Liver (tissue), 9 donors: ENCODE data around the gene ELP4. TPM values are rescaled to one million over a fixed set of nuclear protein-coding genes. Genes with fewer than 3 reads are reported as not detected.

ENCODE experiments used
- DNase-seq: peaks from one replicate; pipeline ENCODE4 v3.0.0-alpha.2; 2017; ENCODE audit warnings: low spot score
- H3K27ac ChIP-seq, 2 donors: one replicate each; pipeline ENCODE4 v1.7.0; 2013; ENCODE audit warnings: inconsistent platforms in 2 of 2, low read length in 2 of 2, control low read depth in 1 of 2, low read depth in 1 of 2, mild to moderate bottlenecking in 1 of 2
- H3K27me3 ChIP-seq, 4 donors: one replicate each; pipeline versions ENCODE4 v1.6.1 to v1.7.0; 2013; ENCODE audit warnings: low read length in 3 of 4, inconsistent platforms in 1 of 4, mild to moderate bottlenecking in 1 of 4, moderate library complexity in 1 of 4; ENCODE audit not compliant: control insufficient read depth in 4 of 4, insufficient read depth in 4 of 4
- H3K36me3 ChIP-seq, 4 donors: one replicate each; pipeline versions ENCODE4 v1.6.1 to v1.7.0; 2013; ENCODE audit warnings: low read length in 3 of 4, mild to moderate bottlenecking in 3 of 4, low read depth in 1 of 4, moderate library complexity in 1 of 4; ENCODE audit not compliant: control insufficient read depth in 4 of 4, insufficient read depth in 3 of 4
- H3K4me1 ChIP-seq, 4 donors: one replicate each; pipeline versions ENCODE4 v1.6.1 to v1.7.0; 2013; ENCODE audit warnings: low read length in 3 of 4, mild to moderate bottlenecking in 3 of 4, moderate library complexity in 1 of 4; ENCODE audit not compliant: control insufficient read depth in 4 of 4, insufficient read depth in 4 of 4
- H3K4me3 ChIP-seq, 3 donors: one replicate each; pipeline versions ENCODE4 v1.6.1 to v1.7.0; 2013; ENCODE audit warnings: low read length in 3 of 3, control low read depth in 1 of 3, low read depth in 1 of 3, mild to moderate bottlenecking in 1 of 3
- H3K9ac ChIP-seq, 2 donors: one replicate each; pipeline ENCODE4 v1.7.0; 2013; ENCODE audit warnings: low read length in 2 of 2, mild to moderate bottlenecking in 2 of 2, moderate library complexity in 2 of 2, control low read depth in 1 of 2, low read depth in 1 of 2
- H3K9me3 ChIP-seq, 4 donors: one replicate each; pipeline versions ENCODE4 v1.6.1 to v1.7.0; 2013; ENCODE audit warnings: low read length in 3 of 4; ENCODE audit not compliant: control insufficient read depth in 4 of 4
- EGR1 ChIP-seq, 2 donors: IDR thresholded peaks; 2 replicates each; pipeline ENCODE4 v1.6.1; 2016 to 2018; ENCODE audit warnings: antibody characterized with exemption in 2 of 2, low read depth in 2 of 2
- FOXA1 ChIP-seq: IDR thresholded peaks from 2 replicates; pipeline ENCODE4 v1.6.1; 2016; ENCODE audit warnings: antibody characterized with exemption
- FOXA2 ChIP-seq: IDR thresholded peaks from 2 replicates; pipeline ENCODE4 v1.6.1; 2016; ENCODE audit warnings: antibody characterized with exemption
- GABPA ChIP-seq, 2 donors: IDR thresholded peaks in 1 of 2; conservative IDR thresholded peaks in 1 of 2; 2 replicates each; pipeline ENCODE4 v1.6.1; 2016; ENCODE audit warnings: antibody characterized with exemption in 2 of 2, mild to moderate bottlenecking in 1 of 2, moderate library complexity in 1 of 2
- HNF4A ChIP-seq, 2 donors: conservative IDR thresholded peaks; 2 replicates each; pipeline ENCODE4 v1.6.1; 2016; ENCODE audit warnings: antibody characterized with exemption in 2 of 2, mild to moderate bottlenecking in 2 of 2
- HNF4G ChIP-seq: IDR thresholded peaks from 2 replicates; pipeline ENCODE4 v1.6.1; 2016; ENCODE audit warnings: antibody characterized with exemption
- JUND ChIP-seq, 2 donors: IDR thresholded peaks; 2 replicates each; pipeline ENCODE4 v1.6.1; 2016; ENCODE audit warnings: antibody characterized with exemption in 2 of 2
- NR2F2 ChIP-seq: IDR thresholded peaks from 2 replicates; pipeline ENCODE4 v1.6.1; 2016; ENCODE audit warnings: antibody characterized with exemption
- RAD21 ChIP-seq, 2 donors: IDR thresholded peaks; 2 replicates each; pipeline ENCODE4 v1.6.1; 2016; ENCODE audit warnings: antibody characterized with exemption in 2 of 2, mild to moderate bottlenecking in 2 of 2
- RXRA ChIP-seq, 2 donors: IDR thresholded peaks; 2 replicates each; pipeline ENCODE4 v1.6.1; 2017 to 2018; ENCODE audit warnings: antibody characterized with exemption in 2 of 2, mild to moderate bottlenecking in 1 of 2
- SP1 ChIP-seq: IDR thresholded peaks from 2 replicates; pipeline ENCODE4 v1.6.1; 2018; ENCODE audit warnings: antibody characterized with exemption, mild to moderate bottlenecking
- TAF1 ChIP-seq: conservative IDR thresholded peaks from 2 replicates; pipeline ENCODE4 v1.6.1; 2016; ENCODE audit warnings: antibody characterized with exemption, mild to moderate bottlenecking
- YY1 ChIP-seq: IDR thresholded peaks from 2 replicates; pipeline ENCODE4 v1.6.1; 2016; ENCODE audit warnings: antibody characterized with exemption, mild to moderate bottlenecking
- WGBS: extraction: QIAGEN DNeasy Blood & Tissue Kit; methylation state at CpG from one replicate; pipeline ENCODE4 v1.1.7; 2013; 5-methylcytosine and 5-hydroxymethylcytosine counted together
- polyA plus RNA-seq, 2 donors: library from polyadenylated mRNA; stranded (reverse) in 1 of 2; unstranded in 1 of 2; fragments of 200-250 nt in 1 of 2; fragments of >200 nt in 1 of 2; fragmentation: Nextera tagmentation in 1 of 2; extraction: Ambion mirVana in 1 of 2; gene quantifications; one replicate each; pipeline versions ENCODE4 v1.2.1 to v1.2.3, GENCODE V29; 2013 to 2015
- total RNA-seq, 2 donors: library from RNA; depleted of rRNA; stranded (reverse); fragments of >200 nt; gene quantifications; one replicate each; pipeline ENCODE4 v1.2.3, GENCODE V29; 2014
- TF ChIP-seq, protein P1 (sequence below): IDR thresholded peaks from 2 replicates; pipeline ENCODE4 v1.6.1; 2016; ENCODE audit warnings: antibody characterized with exemption
- TF ChIP-seq, protein P2 (sequence below): fragments of 150-350 bp; IDR thresholded peaks from 2 replicates; pipeline ENCODE4 v1.5.1; 2017; ENCODE audit warnings: improper control_type of control experiment, low read depth, low read length; ENCODE audit not compliant: missing input control
- TF ChIP-seq, protein P3 (sequence below): IDR thresholded peaks from 2 replicates; pipeline ENCODE4 v1.6.1; 2016; ENCODE audit warnings: antibody characterized with exemption
- TF ChIP-seq, protein P4 (sequence below): IDR thresholded peaks from 2 replicates; pipeline ENCODE4 v1.6.1; 2016; ENCODE audit warnings: antibody characterized with exemption
- TF ChIP-seq, protein P5 (sequence below): IDR thresholded peaks from 2 replicates; pipeline ENCODE4 v1.6.1; 2016; ENCODE audit warnings: antibody characterized with exemption, mild to moderate bottlenecking
- donor health status: healthy.
- donor health status: healthy.
- donor health status: healthy.
- donor health status: healthy.
- donor health status: healthy.

Gene ELP4, protein sequence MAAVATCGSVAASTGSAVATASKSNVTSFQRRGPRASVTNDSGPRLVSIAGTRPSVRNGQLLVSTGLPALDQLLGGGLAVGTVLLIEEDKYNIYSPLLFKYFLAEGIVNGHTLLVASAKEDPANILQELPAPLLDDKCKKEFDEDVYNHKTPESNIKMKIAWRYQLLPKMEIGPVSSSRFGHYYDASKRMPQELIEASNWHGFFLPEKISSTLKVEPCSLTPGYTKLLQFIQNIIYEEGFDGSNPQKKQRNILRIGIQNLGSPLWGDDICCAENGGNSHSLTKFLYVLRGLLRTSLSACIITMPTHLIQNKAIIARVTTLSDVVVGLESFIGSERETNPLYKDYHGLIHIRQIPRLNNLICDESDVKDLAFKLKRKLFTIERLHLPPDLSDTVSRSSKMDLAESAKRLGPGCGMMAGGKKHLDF
- total RNA-seq: 10 to 100 TPM; 16.1 to 18.8 TPM
- polyA plus RNA-seq: 1 to 10 TPM; 6.0 to 8.8 TPM

DNA sequence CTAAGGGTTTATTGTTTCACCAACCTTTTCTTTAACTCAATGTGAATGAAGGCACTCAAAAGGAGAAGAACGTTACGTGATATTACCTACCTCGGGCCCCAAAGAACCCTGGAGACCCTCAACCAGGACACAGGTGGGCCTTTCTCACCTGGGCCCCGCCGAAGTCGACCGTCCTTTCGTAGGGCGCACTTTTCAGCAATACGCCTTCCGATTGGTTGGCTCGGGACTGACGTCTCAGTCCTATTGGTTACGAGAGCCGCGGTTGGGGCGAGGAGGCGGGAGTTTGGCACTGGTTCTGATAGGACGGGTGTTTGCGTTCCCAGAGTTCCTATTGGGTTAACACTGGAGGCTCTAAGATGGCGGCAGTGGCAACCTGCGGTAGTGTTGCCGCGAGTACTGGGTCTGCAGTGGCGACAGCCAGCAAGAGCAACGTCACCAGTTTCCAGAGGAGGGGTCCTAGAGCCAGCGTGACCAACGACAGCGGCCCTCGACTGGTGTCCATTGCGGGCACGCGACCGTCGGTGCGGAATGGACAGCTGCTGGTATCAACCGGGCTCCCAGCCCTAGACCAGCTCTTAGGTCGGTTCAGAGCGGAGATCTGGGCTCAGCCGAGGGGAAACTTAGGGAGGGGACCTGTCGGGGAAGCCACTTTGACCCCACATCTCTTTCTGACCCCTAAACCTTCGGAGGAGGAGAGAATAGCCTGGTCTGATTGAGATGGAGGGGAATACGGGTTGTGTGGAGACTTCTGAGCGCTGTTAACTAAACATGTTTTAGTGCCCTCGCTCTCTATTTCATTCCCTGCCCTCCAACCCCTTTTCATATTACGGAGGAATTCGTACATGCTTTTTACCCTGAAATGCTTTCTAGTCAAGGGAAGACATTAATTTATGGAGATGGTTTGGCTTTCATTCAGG is at the start of gene ELP4, which contains the start of gene IMMP1L:
Gene ELP4, plus strand, starts transcription at position 339 of the 917 bp plus-strand sequence. Its CDS starts 18 bp downstream, at position 357.
Gene IMMP1L, minus strand, starts transcription at position 194 of the 917 bp plus-strand sequence. CDS start 46,346 bp downstream, outside the sequence.
- TF ChIP-seq, protein P1, sequence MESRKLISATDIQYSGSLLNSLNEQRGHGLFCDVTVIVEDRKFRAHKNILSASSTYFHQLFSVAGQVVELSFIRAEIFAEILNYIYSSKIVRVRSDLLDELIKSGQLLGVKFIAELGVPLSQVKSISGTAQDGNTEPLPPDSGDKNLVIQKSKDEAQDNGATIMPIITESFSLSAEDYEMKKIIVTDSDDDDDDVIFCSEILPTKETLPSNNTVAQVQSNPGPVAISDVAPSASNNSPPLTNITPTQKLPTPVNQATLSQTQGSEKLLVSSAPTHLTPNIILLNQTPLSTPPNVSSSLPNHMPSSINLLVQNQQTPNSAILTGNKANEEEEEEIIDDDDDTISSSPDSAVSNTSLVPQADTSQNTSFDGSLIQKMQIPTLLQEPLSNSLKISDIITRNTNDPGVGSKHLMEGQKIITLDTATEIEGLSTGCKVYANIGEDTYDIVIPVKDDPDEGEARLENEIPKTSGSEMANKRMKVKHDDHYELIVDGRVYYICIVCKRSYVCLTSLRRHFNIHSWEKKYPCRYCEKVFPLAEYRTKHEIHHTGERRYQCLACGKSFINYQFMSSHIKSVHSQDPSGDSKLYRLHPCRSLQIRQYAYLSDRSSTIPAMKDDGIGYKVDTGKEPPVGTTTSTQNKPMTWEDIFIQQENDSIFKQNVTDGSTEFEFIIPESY: no peak
- TF ChIP-seq, protein P2, sequence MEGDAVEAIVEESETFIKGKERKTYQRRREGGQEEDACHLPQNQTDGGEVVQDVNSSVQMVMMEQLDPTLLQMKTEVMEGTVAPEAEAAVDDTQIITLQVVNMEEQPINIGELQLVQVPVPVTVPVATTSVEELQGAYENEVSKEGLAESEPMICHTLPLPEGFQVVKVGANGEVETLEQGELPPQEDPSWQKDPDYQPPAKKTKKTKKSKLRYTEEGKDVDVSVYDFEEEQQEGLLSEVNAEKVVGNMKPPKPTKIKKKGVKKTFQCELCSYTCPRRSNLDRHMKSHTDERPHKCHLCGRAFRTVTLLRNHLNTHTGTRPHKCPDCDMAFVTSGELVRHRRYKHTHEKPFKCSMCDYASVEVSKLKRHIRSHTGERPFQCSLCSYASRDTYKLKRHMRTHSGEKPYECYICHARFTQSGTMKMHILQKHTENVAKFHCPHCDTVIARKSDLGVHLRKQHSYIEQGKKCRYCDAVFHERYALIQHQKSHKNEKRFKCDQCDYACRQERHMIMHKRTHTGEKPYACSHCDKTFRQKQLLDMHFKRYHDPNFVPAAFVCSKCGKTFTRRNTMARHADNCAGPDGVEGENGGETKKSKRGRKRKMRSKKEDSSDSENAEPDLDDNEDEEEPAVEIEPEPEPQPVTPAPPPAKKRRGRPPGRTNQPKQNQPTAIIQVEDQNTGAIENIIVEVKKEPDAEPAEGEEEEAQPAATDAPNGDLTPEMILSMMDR: peak; percentile 11
- peak; percentile 99 for TF ChIP-seq YY1
- TF ChIP-seq RAD21 (IDR thresholded peaks at IDR 0.05): no peak
- no peak for TF ChIP-seq FOXA1
- TF ChIP-seq, protein P3, sequence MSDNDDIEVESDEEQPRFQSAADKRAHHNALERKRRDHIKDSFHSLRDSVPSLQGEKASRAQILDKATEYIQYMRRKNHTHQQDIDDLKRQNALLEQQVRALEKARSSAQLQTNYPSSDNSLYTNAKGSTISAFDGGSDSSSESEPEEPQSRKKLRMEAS: peak; percentile 7
- peak; percentile 97 for TF ChIP-seq SP1
- TF ChIP-seq JUND (IDR thresholded peaks at IDR 0.05): no peak
- peak; percentile 82 for TF ChIP-seq TAF1
- no peak for TF ChIP-seq NR2F2
- TF ChIP-seq HNF4A (conservative IDR thresholded peaks at IDR 0.05): no peak
- no peak for TF ChIP-seq GABPA (IDR thresholded peaks at IDR 0.05 in 1 of 2, conservative IDR thresholded peaks at IDR 0.05 in 1 of 2)
- TF ChIP-seq, protein P4, sequence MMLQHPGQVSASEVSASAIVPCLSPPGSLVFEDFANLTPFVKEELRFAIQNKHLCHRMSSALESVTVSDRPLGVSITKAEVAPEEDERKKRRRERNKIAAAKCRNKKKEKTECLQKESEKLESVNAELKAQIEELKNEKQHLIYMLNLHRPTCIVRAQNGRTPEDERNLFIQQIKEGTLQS: peak; percentile 28
- TF ChIP-seq FOXA2: no peak
- TF ChIP-seq EGR1 (IDR thresholded peaks at IDR 0.05; ENCODE audit: low read depth in 2 of 2): no peak
- no peak for TF ChIP-seq HNF4G
- TF ChIP-seq, protein P5, sequence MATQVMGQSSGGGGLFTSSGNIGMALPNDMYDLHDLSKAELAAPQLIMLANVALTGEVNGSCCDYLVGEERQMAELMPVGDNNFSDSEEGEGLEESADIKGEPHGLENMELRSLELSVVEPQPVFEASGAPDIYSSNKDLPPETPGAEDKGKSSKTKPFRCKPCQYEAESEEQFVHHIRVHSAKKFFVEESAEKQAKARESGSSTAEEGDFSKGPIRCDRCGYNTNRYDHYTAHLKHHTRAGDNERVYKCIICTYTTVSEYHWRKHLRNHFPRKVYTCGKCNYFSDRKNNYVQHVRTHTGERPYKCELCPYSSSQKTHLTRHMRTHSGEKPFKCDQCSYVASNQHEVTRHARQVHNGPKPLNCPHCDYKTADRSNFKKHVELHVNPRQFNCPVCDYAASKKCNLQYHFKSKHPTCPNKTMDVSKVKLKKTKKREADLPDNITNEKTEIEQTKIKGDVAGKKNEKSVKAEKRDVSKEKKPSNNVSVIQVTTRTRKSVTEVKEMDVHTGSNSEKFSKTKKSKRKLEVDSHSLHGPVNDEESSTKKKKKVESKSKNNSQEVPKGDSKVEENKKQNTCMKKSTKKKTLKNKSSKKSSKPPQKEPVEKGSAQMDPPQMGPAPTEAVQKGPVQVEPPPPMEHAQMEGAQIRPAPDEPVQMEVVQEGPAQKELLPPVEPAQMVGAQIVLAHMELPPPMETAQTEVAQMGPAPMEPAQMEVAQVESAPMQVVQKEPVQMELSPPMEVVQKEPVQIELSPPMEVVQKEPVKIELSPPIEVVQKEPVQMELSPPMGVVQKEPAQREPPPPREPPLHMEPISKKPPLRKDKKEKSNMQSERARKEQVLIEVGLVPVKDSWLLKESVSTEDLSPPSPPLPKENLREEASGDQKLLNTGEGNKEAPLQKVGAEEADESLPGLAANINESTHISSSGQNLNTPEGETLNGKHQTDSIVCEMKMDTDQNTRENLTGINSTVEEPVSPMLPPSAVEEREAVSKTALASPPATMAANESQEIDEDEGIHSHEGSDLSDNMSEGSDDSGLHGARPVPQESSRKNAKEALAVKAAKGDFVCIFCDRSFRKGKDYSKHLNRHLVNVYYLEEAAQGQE: peak; percentile 79
- TF ChIP-seq RXRA (IDR thresholded peaks at IDR 0.05): no peak
- Histone ChIP-seq H3K36me3 (no peaks in the 10 kb centered on the region), H3K9ac (peak within 1 kb of the TSS; percentile 89 to 98), H3K4me1 (peaks cover 0 to 29% (median 6%) of the 10 kb centered on the region in 4 donors), H3K27ac (peak within 1 kb of the TSS; percentile 74 to 82), H3K27me3 (no peaks in the 10 kb centered on the region), H3K9me3 (no peaks in the 10 kb centered on the region), H3K4me3 (peak within 1 kb of the TSS; percentile 93 to 96 (median 94))
- DNase-seq: peak; percentile 95
- WGBS: under 1% methylated on average over 47 of the region's 47 CpGs
